ENCODE measurements around the gene NOP16.

- TF ChIP-seq GLIS1 (tag by site-specific recombination; IDR thresholded peaks at IDR 0.05) (no peak), ZNF174 (tag by site-specific recombination; IDR thresholded peaks at IDR 0.05) (no peak), MZF1 (tag by site-specific recombination; IDR thresholded peaks at IDR 0.05; ENCODE audit: borderline replicate concordance) (no peak)
Measured at GRCh38 chr5:176381979-176382378, 6.4 kb downstream of the NOP16 start.

Data from HEK293 (cell line).